Astrocyte (in vitro differentiated cells and primary cell): ENCODE data around the gene PRADC1. TPM values are rescaled to one million over a fixed set of nuclear protein-coding genes. Genes with fewer than 3 reads are reported as not detected.

Experiments
- DNase-seq: peaks from one replicate; pipeline ENCODE4 v3.0.0-alpha.2; 2010; ENCODE audit warnings: low read depth
- FAIRE-seq: peaks from 2 replicates; lab custom pipeline; 2011; peaks lifted over from hg19 to GRCh38; lab: Jason Lieb, UNC
- H2AFZ ChIP-seq: 2 replicates; pipeline ENCODE4 v1.6.0; 2012; ENCODE audit warnings: low read depth, low read length, inconsistent platforms
- H3K27ac ChIP-seq: 2 replicates; pipeline ENCODE4 v1.5.1; 2011; ENCODE audit warnings: low read depth, low read length, inconsistent platforms
- H3K27me3 ChIP-seq: 2 replicates; pipeline ENCODE4 v1.6.0; 2011; ENCODE audit warnings: low read length, inconsistent platforms; ENCODE audit not compliant: insufficient read depth
- H3K36me3 ChIP-seq: 2 replicates; pipeline ENCODE4 v1.5.1; 2011; ENCODE audit warnings: low read length, inconsistent platforms; ENCODE audit not compliant: insufficient read depth
- H3K4me1 ChIP-seq: 2 replicates; pipeline ENCODE4 v1.5.1; 2011; ENCODE audit warnings: low read length, inconsistent platforms; ENCODE audit not compliant: insufficient read depth
- H3K4me2 ChIP-seq: 2 replicates; pipeline ENCODE4 v1.6.0; 2012; ENCODE audit warnings: low read length, inconsistent platforms
- H3K4me3 ChIP-seq: 2 replicates; pipeline ENCODE4 v1.5.1; 2011; ENCODE audit warnings: low read depth, mild to moderate bottlenecking, low read length, inconsistent platforms; ENCODE audit not compliant: insufficient read depth
- H3K79me2 ChIP-seq: 2 replicates; pipeline ENCODE4 v1.6.0; 2012; ENCODE audit warnings: mild to moderate bottlenecking, low read length, inconsistent platforms; ENCODE audit not compliant: insufficient read depth
- H3K9ac ChIP-seq: 2 replicates; pipeline ENCODE4 v1.6.0; 2012; ENCODE audit warnings: mild to moderate bottlenecking, low read length, inconsistent platforms
- H3K9me3 ChIP-seq: 2 replicates; pipeline ENCODE4 v1.5.1; 2012; ENCODE audit warnings: low read depth, mild to moderate bottlenecking, low read length, inconsistent platforms; ENCODE audit not compliant: insufficient read depth
- H4K20me1 ChIP-seq: 2 replicates; pipeline ENCODE4 v1.6.0; 2012; ENCODE audit warnings: low read length, inconsistent platforms; ENCODE audit not compliant: insufficient read depth
- H3K27ac Mint-ChIP-seq: one replicate; pipeline ENCODE4 v1.8.0; 2021; ENCODE audit warnings: mild to moderate bottlenecking, mixed read lengths; ENCODE audit not compliant: unreplicated experiment
- H3K27me3 Mint-ChIP-seq: one replicate; pipeline ENCODE4 v1.8.0; 2021; ENCODE audit warnings: low read depth, mixed read lengths; ENCODE audit not compliant: unreplicated experiment
- H3K36me3 Mint-ChIP-seq: one replicate; pipeline ENCODE4 v1.8.0; 2021; ENCODE audit warnings: low read depth, mixed read lengths; ENCODE audit not compliant: unreplicated experiment
- H3K4me1 Mint-ChIP-seq: one replicate; pipeline ENCODE4 v1.8.0; 2021; ENCODE audit warnings: low read depth, mixed read lengths; ENCODE audit not compliant: unreplicated experiment
- H3K4me3 Mint-ChIP-seq: one replicate; pipeline ENCODE4 v1.8.0; 2021; ENCODE audit warnings: mild to moderate bottlenecking, moderate library complexity, mixed read lengths; ENCODE audit not compliant: unreplicated experiment
- H3K9me3 Mint-ChIP-seq: one replicate; pipeline ENCODE4 v1.8.0; 2021; ENCODE audit warnings: mild to moderate bottlenecking, mixed read lengths; ENCODE audit not compliant: unreplicated experiment
- CTCF ChIP-seq: IDR thresholded peaks from 2 replicates; pipeline ENCODE4 v1.5.1; 2011; ENCODE audit warnings: low read depth, mild to moderate bottlenecking, inconsistent platforms, low read length, moderate library complexity; ENCODE audit not compliant: insufficient read depth
- EZH2 ChIP-seq: IDR thresholded peaks from 2 replicates; pipeline ENCODE4 v1.6.1; 2012; ENCODE audit warnings: mild to moderate bottlenecking, low read length, inconsistent platforms; ENCODE audit not compliant: insufficient read depth
- total RNA-seq: library from RNA; stranded (reverse); gene quantifications from 2 replicates; pipeline ENCODE4 v1.2.1, GENCODE V29; 2021

The PRADC1 gene
- total RNA-seq, 1 donor from 2014 or later, result 13.1 TPM

GRCh38 chr2:73252238-73253027 is 19.4 kb upstream of the PRADC1 start:
- peaks cover 5% of the 10 kb centered on the region for H3K79me2 ChIP-seq
- Mint-ChIP-seq H3K9me3 (no peaks in the 10 kb centered on the region), H3K36me3 (peaks cover 18% of the 10 kb centered on the region), H3K4me3 (no peak overlapping the region), H3K27ac (no peak overlapping the region), H3K4me1 (peaks cover 2% of the 10 kb centered on the region), H3K27me3 (no peaks in the 10 kb centered on the region)
- H3K4me2 ChIP-seq, result no peak overlapping the region
- no peaks in the 10 kb centered on the region for H3K9me3 ChIP-seq
- peaks cover 56% of the 10 kb centered on the region for H3K36me3 ChIP-seq
- TF ChIP-seq CTCF, result no peak
- TF ChIP-seq EZH2, result no peak
- no peaks in the 10 kb centered on the region for H3K4me1 ChIP-seq
- H3K9ac ChIP-seq, result no peak overlapping the region
- no peak overlapping the region for H3K4me3 ChIP-seq
- H2AFZ ChIP-seq, result no peak overlapping the region
- FAIRE-seq (no peak), DNase-seq (no peak)
- H3K27me3 ChIP-seq, result no peaks in the 10 kb centered on the region
- no peak overlapping the region for H3K27ac ChIP-seq
- H4K20me1 ChIP-seq, result peaks cover 76% of the 10 kb centered on the region

- peaks cover 69% of the 10 kb centered on the region for H3K36me3 ChIP-seq
- H3K27ac Mint-ChIP-seq, result no peak overlapping the region
- no peak overlapping the region for H3K4me3 Mint-ChIP-seq
Observed at GRCh38 chr2:73250872-73251846, 18.1 kb upstream of the PRADC1 start.

More at GRCh38 chr2:73250872-73251846, 18.1 kb upstream of the PRADC1 start:
- Histone ChIP-seq H4K20me1 (peaks cover 80% of the 10 kb centered on the region), H3K4me1 (no peaks in the 10 kb centered on the region), H3K79me2 (peaks cover 13% of the 10 kb centered on the region), H2AFZ (no peak overlapping the region), H3K9ac (no peak overlapping the region), H3K4me2 (no peak overlapping the region), H3K27ac (no peak overlapping the region), H3K27me3 (no peaks in the 10 kb centered on the region), H3K9me3 (no peaks in the 10 kb centered on the region), H3K4me3 (no peak overlapping the region)
- DNase-seq (no peak), FAIRE-seq (no peak)
- Mint-ChIP-seq H3K9me3 (no peaks in the 10 kb centered on the region), H3K27me3 (no peaks in the 10 kb centered on the region), H3K4me1 (peaks cover 12% of the 10 kb centered on the region), H3K36me3 (peaks cover 23% of the 10 kb centered on the region)
- TF ChIP-seq EZH2 (no peak), CTCF (no peak)
